ENCODE results near the gene XXYLT1.

DNA sequence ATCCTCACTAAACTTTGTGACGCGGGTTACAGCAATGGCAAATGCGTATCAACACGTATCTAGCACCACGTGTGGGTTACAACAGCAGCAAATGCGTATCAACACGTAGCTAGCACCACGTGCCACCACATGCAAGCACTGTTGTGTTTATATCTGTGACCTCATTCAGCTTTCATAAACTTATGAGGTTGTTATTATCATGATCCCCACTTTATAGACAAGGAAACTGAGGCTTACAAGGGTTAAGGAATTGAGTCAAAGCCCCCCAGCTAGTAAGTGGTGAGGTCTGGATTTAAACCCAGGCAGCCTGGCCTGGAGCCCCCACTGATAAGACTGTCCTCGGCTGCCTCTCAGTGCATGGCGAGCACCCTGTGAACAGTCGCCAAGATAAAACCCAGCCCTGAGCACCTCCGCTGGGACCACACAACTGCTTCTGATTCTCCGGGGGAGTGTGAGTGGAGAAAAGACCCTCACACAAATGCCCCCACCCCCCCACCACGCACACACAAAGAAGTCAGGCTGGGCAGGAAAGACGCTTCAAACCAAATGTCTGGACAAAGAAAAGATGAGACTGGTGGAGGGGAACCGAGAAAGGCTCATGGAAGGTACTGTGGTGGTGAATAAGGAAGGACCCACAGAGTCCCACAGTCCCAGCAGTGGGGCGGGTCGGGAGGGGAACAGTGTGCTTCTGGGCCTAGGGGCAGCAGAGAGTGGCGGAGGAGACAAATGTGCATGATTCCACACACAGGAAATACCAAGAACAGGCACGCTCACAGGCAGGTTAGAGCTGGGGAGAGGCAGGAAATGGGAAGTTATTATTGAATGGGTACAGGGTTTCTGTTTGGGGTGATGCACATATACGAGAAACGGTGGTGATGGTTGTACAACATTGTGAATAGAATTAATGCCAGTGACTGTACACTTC is 173.4 kb downstream of the XXYLT1 start:
- TF ChIP-seq, protein P1, sequence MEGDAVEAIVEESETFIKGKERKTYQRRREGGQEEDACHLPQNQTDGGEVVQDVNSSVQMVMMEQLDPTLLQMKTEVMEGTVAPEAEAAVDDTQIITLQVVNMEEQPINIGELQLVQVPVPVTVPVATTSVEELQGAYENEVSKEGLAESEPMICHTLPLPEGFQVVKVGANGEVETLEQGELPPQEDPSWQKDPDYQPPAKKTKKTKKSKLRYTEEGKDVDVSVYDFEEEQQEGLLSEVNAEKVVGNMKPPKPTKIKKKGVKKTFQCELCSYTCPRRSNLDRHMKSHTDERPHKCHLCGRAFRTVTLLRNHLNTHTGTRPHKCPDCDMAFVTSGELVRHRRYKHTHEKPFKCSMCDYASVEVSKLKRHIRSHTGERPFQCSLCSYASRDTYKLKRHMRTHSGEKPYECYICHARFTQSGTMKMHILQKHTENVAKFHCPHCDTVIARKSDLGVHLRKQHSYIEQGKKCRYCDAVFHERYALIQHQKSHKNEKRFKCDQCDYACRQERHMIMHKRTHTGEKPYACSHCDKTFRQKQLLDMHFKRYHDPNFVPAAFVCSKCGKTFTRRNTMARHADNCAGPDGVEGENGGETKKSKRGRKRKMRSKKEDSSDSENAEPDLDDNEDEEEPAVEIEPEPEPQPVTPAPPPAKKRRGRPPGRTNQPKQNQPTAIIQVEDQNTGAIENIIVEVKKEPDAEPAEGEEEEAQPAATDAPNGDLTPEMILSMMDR (IDR thresholded peaks at IDR 0.05; ENCODE audit: low read depth, low read length, poor library complexity, severe bottlenecking), result no peak
- TF ChIP-seq EZH2phosphoT487 (IDR thresholded peaks at IDR 0.05; ENCODE audit: borderline replicate concordance, low read length), result no peak

Data from DOHH2 (cell line).